Natural killer cell treated with Interleukin-12 subunit alpha and Interleukin-12 subunit beta and Interleukin-15 and Interleukin-18, amount 100 ng/mL, for 72 hours (primary cell): ENCODE data around the gene POLR2J. TPM values are rescaled to one million over a fixed set of nuclear protein-coding genes. Genes with fewer than 3 reads are reported as not detected.
"Not testable (repeated sequence)": the region's sequence is repeated elsewhere in the genome, so short reads cannot be mapped to it uniquely, and the experiment has no call there.

Experiments used
- ATAC-seq, 2 donors: fragments of 150-1000 bp; cut with Tn5 transposase in 1 of 2; sonication (Bioruptor Pico), chemical (Tn5 transposase) in 1 of 2; 2 replicates each; pipeline ENCODE4 v1.10.0; 2021
- DNase-seq: peaks from one replicate; pipeline ENCODE4 v3.0.0; 2022; ENCODE audit warnings: low spot score
- H3K27ac Mint-ChIP-seq, 2 donors: 1 replicate in 1 of 2; 2 replicates in 1 of 2; pipeline ENCODE4 v1.8.0; 2022; ENCODE audit warnings: mixed read lengths in 2 of 2, mild to moderate bottlenecking in 1 of 2, moderate library complexity in 1 of 2
- H3K27me3 Mint-ChIP-seq, 2 donors: 1 replicate in 1 of 2; 2 replicates in 1 of 2; pipeline ENCODE4 v1.8.0; 2022; ENCODE audit warnings: mixed read lengths in 2 of 2
- H3K36me3 Mint-ChIP-seq: one replicate; pipeline ENCODE4 v1.8.0; 2022; ENCODE audit warnings: mixed read lengths
- H3K4me1 Mint-ChIP-seq, 2 donors: 1 replicate in 1 of 2; 2 replicates in 1 of 2; pipeline ENCODE4 v1.8.0; 2022; ENCODE audit warnings: low read depth in 2 of 2, mixed read lengths in 2 of 2, mild to moderate bottlenecking in 1 of 2
- H3K4me3 Mint-ChIP-seq: one replicate; pipeline ENCODE4 v1.8.0; 2022; ENCODE audit warnings: mixed read lengths
- H3K9me3 Mint-ChIP-seq: 2 replicates; pipeline ENCODE4 v1.8.0; 2022; ENCODE audit warnings: mixed read lengths
- total RNA-seq, 2 donors: library from RNA; stranded (reverse); gene quantifications; one replicate each; pipeline ENCODE4 v1.2.3, GENCODE V29; 2022

POLR2J gene
- total RNA-seq, 2 donors from 2014 or later = 56.9 to 57.6 TPM

DNA sequence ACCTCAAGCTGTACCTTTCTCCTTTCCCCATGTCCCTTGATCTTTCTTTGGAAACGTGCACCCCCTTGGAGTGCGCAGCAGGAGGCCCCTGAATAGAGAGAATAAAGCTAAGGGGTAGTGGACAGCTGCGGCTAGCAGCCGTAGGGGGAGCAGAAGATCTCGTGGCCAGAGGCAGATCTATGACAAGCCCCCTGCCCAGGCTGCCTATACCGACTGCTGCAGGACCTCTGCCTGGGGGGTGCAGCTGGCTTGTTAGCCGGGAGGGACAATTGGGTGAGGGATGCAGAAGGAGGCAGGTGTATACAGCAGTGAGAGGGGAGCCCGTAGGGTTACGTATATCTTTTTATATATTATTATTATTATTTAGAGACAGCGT, 475 bp upstream of the POLR2J start:
- H3K27me3 Mint-ChIP-seq, DNase-seq, H3K36me3 Mint-ChIP-seq, H3K4me1 Mint-ChIP-seq, H3K9me3 Mint-ChIP-seq, H3K4me3 Mint-ChIP-seq, H3K27ac Mint-ChIP-seq: not testable (repeated sequence)
- peak; percentile 4 to 55 for ATAC-seq

DNA sequence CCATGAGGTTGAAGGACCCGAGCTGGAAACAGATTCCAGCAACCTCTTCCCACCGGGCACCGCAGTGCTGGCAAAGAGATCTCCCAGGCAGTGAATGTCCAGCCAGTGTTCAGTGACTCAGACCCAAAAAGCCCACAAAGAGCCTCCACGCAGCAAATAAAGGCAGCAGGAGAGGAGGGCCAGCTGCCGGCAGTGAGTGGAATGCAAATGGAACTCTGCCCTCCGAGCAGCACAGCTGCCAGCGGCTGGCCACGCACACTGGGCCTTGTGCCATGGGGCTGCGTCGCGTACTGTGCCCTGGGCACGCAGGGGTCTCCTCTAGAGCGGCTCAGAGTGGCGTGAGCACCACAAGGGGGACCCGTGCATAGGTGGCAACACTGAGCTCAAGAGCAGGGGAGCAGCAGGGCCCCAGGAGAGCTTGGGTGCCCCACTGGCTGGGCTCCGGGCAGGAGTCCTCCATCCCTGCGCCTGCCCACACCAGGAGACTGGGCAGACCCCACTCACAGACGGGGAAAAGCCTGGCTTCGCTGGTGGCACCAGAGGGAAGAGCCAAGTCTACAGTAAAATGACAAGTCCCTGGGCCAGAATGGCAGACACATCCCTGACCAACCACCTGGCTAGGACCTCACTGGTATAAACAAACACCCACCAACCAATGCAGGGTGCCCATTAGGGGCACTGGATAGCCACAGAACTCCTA, 3.8 kb downstream of the POLR2J start:
- not testable (repeated sequence) for H3K4me1 Mint-ChIP-seq, ATAC-seq, H3K36me3 Mint-ChIP-seq, H3K27me3 Mint-ChIP-seq, H3K9me3 Mint-ChIP-seq, H3K4me3 Mint-ChIP-seq, H3K27ac Mint-ChIP-seq
- DNase-seq = peak; percentile 44

DNA sequence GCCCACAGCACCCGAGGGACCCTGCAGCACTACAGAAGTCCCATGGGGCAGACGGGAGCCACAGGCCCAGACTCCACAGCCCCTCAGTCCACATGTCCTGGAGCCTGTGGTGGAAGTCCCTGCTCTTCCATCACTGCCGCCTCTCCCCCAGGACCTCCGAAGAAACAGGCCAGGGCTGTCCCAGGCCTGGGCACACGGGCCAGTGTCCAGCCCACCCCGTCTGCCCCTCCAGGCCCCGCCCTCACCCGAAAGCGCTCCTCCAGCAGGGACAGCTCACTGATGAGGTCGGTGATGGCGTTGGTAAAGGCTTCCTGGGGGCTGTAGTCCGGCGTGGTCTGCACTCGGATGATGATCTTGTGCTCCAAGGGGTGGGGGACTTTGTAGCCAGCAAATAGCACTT, 4.6 kb downstream of the POLR2J start:
- H3K9me3 Mint-ChIP-seq, H3K4me3 Mint-ChIP-seq, H3K27me3 Mint-ChIP-seq, H3K4me1 Mint-ChIP-seq, H3K27ac Mint-ChIP-seq, ATAC-seq, H3K36me3 Mint-ChIP-seq: not testable (repeated sequence)
- DNase-seq = peak; percentile 44

DNA sequence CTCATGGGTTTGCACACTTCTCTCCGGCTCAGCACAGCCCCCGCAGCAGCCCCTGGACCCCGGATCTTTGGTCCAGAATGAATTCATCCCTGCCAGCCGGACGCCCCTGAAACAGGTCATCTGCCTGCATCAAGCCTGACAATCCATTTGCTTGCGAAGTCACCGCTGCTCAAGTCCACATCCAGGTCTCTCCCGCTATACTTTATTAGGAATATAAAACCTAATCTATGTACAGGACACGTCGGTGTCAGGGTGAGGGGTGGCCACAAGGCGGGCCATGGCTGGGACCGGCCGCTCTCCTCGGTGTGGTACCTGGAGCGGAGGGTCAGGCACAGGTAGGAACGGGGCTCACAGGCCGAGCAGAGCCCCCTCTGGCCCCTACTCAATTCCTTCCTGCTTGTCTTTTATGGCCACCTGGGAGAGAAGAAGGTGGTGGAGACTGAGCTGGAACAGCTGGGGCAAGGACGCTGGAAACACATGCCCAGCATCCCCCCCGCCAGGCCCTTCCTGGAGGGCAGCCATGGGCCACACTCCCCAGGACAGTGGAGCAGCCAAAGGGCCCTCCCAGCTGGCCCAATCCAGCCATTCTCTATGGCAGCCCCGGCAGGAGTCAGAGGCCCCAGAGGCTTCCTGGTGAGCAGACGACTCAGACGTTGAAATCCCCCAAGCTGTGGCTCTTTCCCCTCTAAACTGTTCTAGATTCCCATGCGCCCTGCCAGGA, 5.3 kb downstream of the POLR2J start:
- Mint-ChIP-seq H3K36me3 (no peaks in the 10 kb centered on the region), H3K4me3 (no peak overlapping the region), H3K4me1 (no peaks in the 10 kb centered on the region), H3K27ac (no peak overlapping the region), H3K9me3 (no peaks in the 10 kb centered on the region), H3K27me3 (no peaks in the 10 kb centered on the region)
- ATAC-seq (no peak), DNase-seq (peak; percentile 54)

DNA sequence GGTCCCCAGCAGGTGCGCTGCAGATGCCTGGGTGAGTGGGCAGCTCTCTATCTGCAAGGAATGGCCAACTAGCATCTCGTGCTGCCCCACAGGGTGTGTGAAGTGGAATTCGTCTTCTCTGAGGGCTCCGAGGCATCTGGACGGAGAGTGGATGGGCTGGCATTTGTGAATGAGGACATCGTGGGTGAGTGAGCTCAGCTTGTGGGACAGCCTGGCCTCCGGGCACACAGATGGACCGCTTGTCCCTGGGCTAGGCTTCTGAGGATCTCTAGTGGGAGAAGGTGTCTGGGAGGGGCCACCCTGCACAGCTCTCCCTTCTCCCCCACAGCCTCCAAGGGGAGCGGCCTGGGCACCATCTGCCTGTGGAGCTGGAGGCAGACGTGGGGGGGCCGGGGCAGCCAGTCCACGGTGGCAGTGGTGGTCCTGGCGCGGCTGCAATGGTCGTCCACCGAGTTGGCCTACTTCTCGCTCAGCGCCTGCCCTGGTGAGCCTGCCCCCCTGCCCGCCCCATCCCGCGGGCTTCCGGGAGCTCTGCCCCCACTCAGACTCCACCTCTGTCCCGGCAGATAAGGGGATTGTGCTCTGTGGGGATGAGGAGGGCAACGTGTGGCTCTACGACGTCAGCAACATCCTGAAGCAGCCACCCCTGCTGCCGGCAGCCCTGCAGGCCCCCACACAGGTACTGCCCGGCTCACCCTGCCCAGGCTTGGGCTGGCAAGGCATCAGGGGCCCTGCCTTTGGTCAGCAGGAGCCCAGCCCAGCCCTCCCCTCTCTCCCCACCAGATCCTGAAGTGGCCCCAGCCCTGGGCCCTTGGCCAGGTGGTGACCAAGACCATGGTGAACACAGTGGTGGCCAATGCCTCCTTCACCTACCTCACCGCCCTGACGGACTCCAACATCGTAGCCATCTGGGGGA, 6.3 kb downstream of the POLR2J start:
- DNase-seq = peak; percentile 41
- no peaks in the 10 kb centered on the region for H3K27me3 Mint-ChIP-seq
- H3K36me3 Mint-ChIP-seq = no peaks in the 10 kb centered on the region
- no peak for ATAC-seq
- no peak overlapping the region for H3K27ac Mint-ChIP-seq
- H3K4me1 Mint-ChIP-seq = no peaks in the 10 kb centered on the region
- no peak overlapping the region for H3K4me3 Mint-ChIP-seq
- no peaks in the 10 kb centered on the region for H3K9me3 Mint-ChIP-seq

DNA sequence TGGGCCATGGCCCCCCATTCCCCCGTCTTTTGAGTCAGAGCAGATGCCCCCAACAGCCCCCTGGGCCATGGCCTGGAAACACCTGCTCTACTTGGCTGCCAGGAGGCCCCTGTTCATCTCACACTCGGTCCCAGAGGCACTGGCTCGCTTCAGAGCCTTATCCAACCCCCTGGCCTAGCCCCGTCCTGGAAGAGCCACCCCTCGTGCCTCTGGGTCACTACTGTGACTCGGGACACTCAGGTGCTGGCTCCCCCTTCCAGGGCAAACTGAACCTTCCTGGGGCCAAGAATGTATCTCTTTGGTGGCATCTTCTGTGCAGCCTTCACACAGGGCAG, 7.0 kb downstream of the POLR2J start:
- H3K9me3 Mint-ChIP-seq = no peaks in the 10 kb centered on the region
- H3K4me3 Mint-ChIP-seq = no peak overlapping the region
- peaks cover 3 to 4% of the 10 kb centered on the region in 2 donors for H3K4me1 Mint-ChIP-seq
- no peaks in the 10 kb centered on the region for H3K27me3 Mint-ChIP-seq
- no peak overlapping the region for H3K27ac Mint-ChIP-seq
- H3K36me3 Mint-ChIP-seq = no peaks in the 10 kb centered on the region
- DNase-seq = peak; percentile 31
- ATAC-seq = no peak

DNA sequence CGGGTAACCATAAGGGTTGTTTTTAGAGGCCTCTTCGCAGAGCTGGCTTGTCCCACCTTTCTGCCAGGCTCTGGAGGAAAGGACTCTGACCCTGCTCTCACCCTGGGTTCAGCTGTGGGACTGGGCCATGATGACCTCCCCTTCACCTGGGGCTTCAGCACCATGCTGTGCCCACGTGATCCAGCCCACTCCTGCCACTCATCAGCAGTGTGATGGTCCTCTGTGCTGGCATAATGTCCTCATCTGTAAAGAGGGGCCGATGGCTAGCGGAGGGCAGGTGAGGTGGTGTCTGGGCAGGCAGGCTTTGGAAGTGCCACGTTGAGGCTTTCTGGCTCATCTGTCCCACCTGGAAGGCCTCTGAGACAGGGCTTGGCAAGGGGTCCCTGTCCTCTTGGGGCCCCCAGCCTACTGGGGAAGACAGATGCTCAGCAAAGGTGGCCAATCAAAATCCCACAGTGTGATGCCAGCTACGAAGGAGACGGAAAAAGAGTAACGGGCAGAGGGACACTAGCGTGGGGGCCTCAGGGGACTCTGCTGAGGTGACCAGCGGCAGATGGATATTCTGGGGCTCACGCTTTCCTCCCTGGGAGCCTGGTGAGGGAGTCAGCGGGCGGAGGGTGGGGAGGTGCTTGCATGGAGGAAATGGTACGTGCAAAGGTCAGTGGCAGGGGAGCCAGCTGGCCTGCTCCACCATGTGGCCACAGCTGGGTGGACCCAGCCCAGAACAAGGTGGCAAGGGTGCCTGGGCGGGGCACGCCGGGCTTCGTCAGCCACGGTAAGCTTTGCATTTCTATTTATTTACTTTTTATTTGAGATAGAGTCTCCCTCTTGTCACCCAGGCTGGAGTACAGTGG, 8.5 kb downstream of the POLR2J start:
- Mint-ChIP-seq H3K4me1 (peaks cover 10 to 15% of the 10 kb centered on the region in 2 donors), H3K36me3 (no peaks in the 10 kb centered on the region), H3K9me3 (no peaks in the 10 kb centered on the region), H3K27me3 (no peaks in the 10 kb centered on the region), H3K4me3 (no peak overlapping the region), H3K27ac (no peak overlapping the region)
- no peak for ATAC-seq
- DNase-seq = peak; percentile 57

DNA sequence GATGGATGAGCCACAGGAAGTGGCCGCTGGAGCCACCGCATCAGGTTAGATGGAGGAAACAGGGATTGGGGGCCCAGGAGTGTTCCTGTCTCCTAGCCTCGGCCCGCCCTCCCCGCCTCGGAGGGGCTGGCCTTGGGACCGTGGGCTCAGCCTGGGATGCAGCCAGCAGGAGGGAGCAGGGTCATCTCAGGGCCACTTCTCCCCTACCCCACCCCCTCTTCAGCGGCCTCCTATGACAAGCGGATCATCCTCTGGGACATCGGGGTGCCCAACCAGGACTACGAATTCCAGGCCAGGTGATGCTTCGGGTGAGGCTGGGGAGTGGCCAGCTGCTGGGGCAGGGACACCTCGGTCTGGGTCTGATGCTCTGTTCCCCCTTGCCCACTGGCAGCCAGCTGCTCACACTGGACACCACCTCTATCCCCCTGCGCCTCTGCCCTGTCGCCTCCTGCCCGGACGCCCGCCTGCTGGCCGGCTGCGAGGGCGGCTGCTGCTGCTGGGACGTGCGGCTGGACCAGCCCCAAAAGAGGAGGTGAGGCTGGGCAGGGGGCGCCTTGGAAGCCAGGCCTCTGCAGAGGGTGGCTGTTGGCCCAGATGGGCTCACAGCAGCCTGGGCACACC, 9.3 kb downstream of the POLR2J start:
- H3K4me3 Mint-ChIP-seq = no peak overlapping the region
- DNase-seq = peak; percentile 59
- H3K4me1 Mint-ChIP-seq = peaks cover 10 to 18% of the 10 kb centered on the region in 2 donors
- H3K27ac Mint-ChIP-seq = no peak overlapping the region
- no peak for ATAC-seq
- H3K36me3 Mint-ChIP-seq = no peaks in the 10 kb centered on the region
- H3K27me3 Mint-ChIP-seq = no peaks in the 10 kb centered on the region
- no peaks in the 10 kb centered on the region for H3K9me3 Mint-ChIP-seq

DNA sequence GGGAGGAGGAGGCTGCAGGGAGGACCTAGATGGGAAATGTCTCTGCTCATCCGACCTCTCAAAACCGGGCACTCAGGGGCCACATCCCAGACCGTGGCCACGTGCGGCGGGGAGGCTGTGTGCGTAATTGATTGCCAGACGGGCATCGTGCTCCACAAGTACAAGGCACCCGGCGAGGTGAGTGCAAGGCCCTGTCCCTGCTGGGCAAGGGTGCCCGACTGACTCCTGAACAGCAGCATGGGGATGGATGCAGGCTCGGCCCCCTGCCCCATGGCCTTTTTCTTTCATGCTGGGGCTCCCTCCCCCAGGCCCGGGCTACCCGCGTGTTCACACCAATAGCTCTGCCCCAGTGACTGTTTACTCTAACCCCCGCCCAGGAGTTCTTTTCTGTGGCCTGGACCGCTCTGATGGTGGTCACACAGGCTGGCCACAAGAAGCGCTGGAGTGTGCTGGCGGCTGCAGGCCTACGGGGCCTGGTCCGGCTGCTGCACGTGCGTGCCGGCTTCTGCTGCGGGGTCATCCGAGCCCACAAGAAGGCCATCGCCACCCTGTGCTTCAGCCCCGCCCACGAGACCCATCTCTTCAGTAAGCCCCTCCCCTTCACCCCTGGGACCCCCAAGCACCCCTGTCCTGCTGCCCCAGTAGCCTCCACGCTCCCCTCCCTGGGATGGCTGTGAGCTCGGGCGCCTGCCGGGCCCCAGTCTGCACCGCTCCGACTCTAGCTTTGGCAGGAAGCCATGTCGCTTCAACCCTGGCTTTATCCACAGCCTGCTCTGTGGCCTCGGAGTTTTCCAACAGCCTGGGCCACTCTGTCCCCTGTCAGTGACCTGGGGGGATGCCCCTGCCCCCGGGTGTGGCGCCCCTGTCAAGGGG, 10.0 kb downstream of the POLR2J start:
- ATAC-seq = no peak
- no peak overlapping the region for H3K4me3 Mint-ChIP-seq
- no peaks in the 10 kb centered on the region for H3K27me3 Mint-ChIP-seq
- H3K9me3 Mint-ChIP-seq = no peaks in the 10 kb centered on the region
- DNase-seq = peak; percentile 55
- peaks cover 18 to 24% of the 10 kb centered on the region in 2 donors for H3K4me1 Mint-ChIP-seq
- H3K27ac Mint-ChIP-seq = no peak overlapping the region
- H3K36me3 Mint-ChIP-seq = no peaks in the 10 kb centered on the region

DNA sequence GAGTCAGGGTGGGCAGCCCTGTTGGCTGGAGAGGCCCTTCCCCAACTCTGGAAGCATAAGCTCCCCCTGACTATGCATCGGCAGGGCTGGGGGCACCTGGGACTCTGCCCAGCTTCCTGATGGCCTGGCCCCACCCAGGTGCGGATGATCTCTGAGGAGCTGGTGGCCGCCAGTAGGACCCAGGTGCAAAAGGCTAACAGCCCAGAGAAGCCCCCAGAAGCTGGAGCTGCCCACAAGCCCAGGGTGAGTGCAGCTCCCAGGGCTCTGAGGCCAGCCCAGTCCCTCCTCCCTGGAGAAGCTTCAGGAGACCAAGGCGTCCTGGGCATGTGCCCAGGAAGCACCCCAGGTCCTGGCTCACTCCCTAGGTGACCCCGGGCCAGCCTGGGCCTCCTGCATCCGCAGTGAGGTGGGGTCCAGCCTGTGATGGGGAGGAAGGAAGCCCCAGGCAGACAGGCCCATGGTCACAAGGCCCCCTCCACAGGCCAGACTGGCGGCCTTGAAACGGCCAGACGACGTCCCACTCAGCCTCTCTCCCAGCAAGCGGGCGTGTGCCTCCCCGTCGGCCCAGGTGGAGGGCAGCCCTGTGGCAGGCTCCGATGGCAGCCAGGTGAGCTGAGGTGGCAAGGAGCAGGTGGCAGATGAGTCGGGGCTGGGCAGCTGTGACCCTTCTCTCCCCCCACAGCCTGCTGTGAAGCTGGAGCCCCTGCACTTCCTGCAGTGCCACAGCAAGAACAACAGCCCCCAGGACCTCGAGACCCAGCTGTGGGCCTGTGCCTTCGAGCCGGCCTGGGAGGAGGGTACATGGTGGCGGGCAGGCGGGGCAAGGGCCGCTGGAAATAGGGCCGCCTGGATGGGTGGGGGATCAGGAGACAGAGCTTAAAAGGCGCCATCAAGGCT, 10.9 kb downstream of the POLR2J start:
- Mint-ChIP-seq H3K36me3 (no peaks in the 10 kb centered on the region), H3K4me3 (no peak overlapping the region), H3K9me3 (no peaks in the 10 kb centered on the region), H3K27ac (no peak overlapping the region), H3K27me3 (no peaks in the 10 kb centered on the region), H3K4me1 (peaks cover 20 to 27% of the 10 kb centered on the region in 2 donors)
- ATAC-seq = no peak
- DNase-seq = peak; percentile 59

DNA sequence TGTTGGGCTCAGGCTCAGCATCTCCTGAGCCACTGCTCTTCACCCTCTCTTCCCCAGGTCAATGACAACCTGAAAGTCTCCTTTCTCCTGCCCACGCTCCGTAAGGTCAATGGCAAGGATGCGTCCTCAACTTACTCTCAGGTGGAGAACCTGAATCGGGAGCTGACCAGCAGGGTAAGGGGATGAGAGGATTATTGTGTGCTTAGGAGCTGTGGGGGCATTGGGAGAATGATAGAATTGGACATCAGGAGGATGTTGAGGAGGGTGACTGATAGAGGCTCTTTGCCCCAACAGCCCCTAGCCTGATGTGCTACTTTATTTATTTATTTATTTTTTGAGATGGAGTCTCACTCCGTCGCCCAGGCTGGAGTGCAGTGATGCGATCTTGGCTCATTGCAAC, 12.6 kb downstream of the POLR2J start:
- ATAC-seq (no peak), DNase-seq (peak; percentile 44)
- Mint-ChIP-seq H3K27ac (peak overlapping the region in 1 of 2 donors; percentile 19), H3K9me3 (no peaks in the 10 kb centered on the region), H3K27me3 (no peaks in the 10 kb centered on the region), H3K36me3 (no peaks in the 10 kb centered on the region), H3K4me3 (peak overlapping the region; percentile 87), H3K4me1 (peaks cover 25 to 33% of the 10 kb centered on the region in 2 donors)
